Mesenchymal stem cell (in vitro differentiated cells and primary cell): ENCODE results near the gene LAMA5.

Experiments used
- DNase-seq: peaks from one replicate; pipeline ENCODE4 v3.0.0-alpha.2; 2013
- H2AFZ ChIP-seq: one replicate; pipeline ENCODE4 v1.6.1; 2013; ENCODE audit warnings: low read depth, mild to moderate bottlenecking, control low read depth, inconsistent platforms, low read length, moderate library complexity
- H2AK5ac ChIP-seq: 2 replicates; pipeline ENCODE4 v1.6.1; 2013; ENCODE audit warnings: low read length, moderate library complexity, mild to moderate bottlenecking, inconsistent platforms; ENCODE audit not compliant: severe bottlenecking
- H2BK120ac ChIP-seq: one replicate; pipeline ENCODE4 v1.6.1; 2013; ENCODE audit warnings: low read depth, mild to moderate bottlenecking, inconsistent platforms, low read length, moderate library complexity
- H2BK12ac ChIP-seq, 2 experiments: one replicate each; pipeline ENCODE4 v1.6.1; 2013; ENCODE audit warnings: inconsistent platforms in 2 of 2, low read length in 2 of 2, mild to moderate bottlenecking in 2 of 2, moderate library complexity in 2 of 2, control low read depth in 1 of 2
- H2BK15ac ChIP-seq: one replicate; pipeline ENCODE4 v1.6.1; 2013; ENCODE audit warnings: mild to moderate bottlenecking, low read depth, inconsistent platforms; ENCODE audit not compliant: poor library complexity, severe bottlenecking
- H2BK5ac ChIP-seq: 2 replicates; pipeline ENCODE4 v1.6.1; 2013; ENCODE audit warnings: low read depth, mild to moderate bottlenecking, low read length, control low read depth, inconsistent platforms; ENCODE audit not compliant: poor library complexity, severe bottlenecking
- H3K14ac ChIP-seq, 2 experiments: one replicate each; pipeline ENCODE4 v1.6.1; 2013; ENCODE audit warnings: inconsistent platforms in 2 of 2, low read length in 2 of 2, control low read depth in 1 of 2, mild to moderate bottlenecking in 1 of 2, moderate library complexity in 1 of 2
- H3K18ac ChIP-seq, 2 experiments: one replicate each; pipeline ENCODE4 v1.6.1; 2013; ENCODE audit warnings: inconsistent platforms in 2 of 2, low read length in 2 of 2, control low read depth in 1 of 2, low read depth in 1 of 2, mild to moderate bottlenecking in 1 of 2
- H3K23ac ChIP-seq, 2 experiments: one replicate each; pipeline ENCODE4 v1.6.1; 2013; ENCODE audit warnings: inconsistent platforms in 2 of 2, low read length in 2 of 2, mild to moderate bottlenecking in 2 of 2, moderate library complexity in 2 of 2, control low read depth in 1 of 2
- H3K27ac ChIP-seq: 2 replicates; pipeline ENCODE4 v1.5.1; 2013; ENCODE audit warnings: mild to moderate bottlenecking, moderate library complexity, low read length, control low read depth, inconsistent platforms; ENCODE audit not compliant: poor library complexity, severe bottlenecking
- H3K27me3 ChIP-seq, 2 experiments: 2 replicates each; pipeline versions ENCODE4 v1.6.1 to v1.7.0; 2013; ENCODE audit warnings: low read length in 2 of 2, mild to moderate bottlenecking in 2 of 2, moderate library complexity in 2 of 2, control low read depth in 1 of 2, inconsistent platforms in 1 of 2; ENCODE audit not compliant: control insufficient read depth in 1 of 2, insufficient read depth in 1 of 2
- H3K36me3 ChIP-seq, 2 experiments: 2 replicates each; pipeline versions ENCODE4 v1.6.1 to v1.7.0; 2013; ENCODE audit warnings: low read length in 2 of 2, control low read depth in 1 of 2, inconsistent platforms in 1 of 2, low read depth in 1 of 2, mild to moderate bottlenecking in 1 of 2; ENCODE audit not compliant: insufficient read depth in 2 of 2, control insufficient read depth in 1 of 2
- H3K4ac ChIP-seq, 2 experiments: one replicate each; pipeline ENCODE4 v1.6.1; 2013; ENCODE audit warnings: inconsistent platforms in 2 of 2, low read length in 2 of 2, mild to moderate bottlenecking in 2 of 2, moderate library complexity in 2 of 2, control low read depth in 1 of 2, low read depth in 1 of 2
- H3K4me1 ChIP-seq: 2 replicates; pipeline ENCODE4 v1.6.1; 2013; ENCODE audit warnings: low read depth, low read length, control low read depth; ENCODE audit not compliant: control insufficient read depth, insufficient read depth
- H3K4me2 ChIP-seq: 2 replicates; pipeline ENCODE4 v1.6.1; 2013; ENCODE audit warnings: low read length, mild to moderate bottlenecking, inconsistent platforms; ENCODE audit not compliant: poor library complexity, severe bottlenecking
- H3K4me3 ChIP-seq, 2 experiments: 2 replicates each; pipeline versions ENCODE4 v1.5.1 to v1.7.0; 2013; ENCODE audit warnings: low read length in 2 of 2, mild to moderate bottlenecking in 2 of 2, control low read depth in 1 of 2, low read depth in 1 of 2; ENCODE audit not compliant: insufficient read depth in 1 of 2
- H3K79me1 ChIP-seq: replicated peaks from 2 replicates; pipeline ENCODE4 v1.6.1; 2013; ENCODE audit warnings: mild to moderate bottlenecking, control low read depth, low read length, inconsistent platforms; ENCODE audit not compliant: poor library complexity, severe bottlenecking
- H3K9ac ChIP-seq: 2 replicates; pipeline ENCODE4 v1.7.0; 2013; ENCODE audit warnings: mild to moderate bottlenecking, low read length, moderate library complexity
- H3K9me3 ChIP-seq: 2 replicates; pipeline ENCODE4 v1.7.0; 2013; ENCODE audit warnings: mild to moderate bottlenecking, low read length; ENCODE audit not compliant: control insufficient read depth
- H4K8ac ChIP-seq: one replicate; pipeline ENCODE4 v1.6.1; 2013; ENCODE audit warnings: inconsistent platforms, mild to moderate bottlenecking, low read length, moderate library complexity
- H4K91ac ChIP-seq: one replicate; pipeline ENCODE4 v1.6.1; 2013; ENCODE audit warnings: mild to moderate bottlenecking, low read length, inconsistent platforms
- WGBS: methylation state at CpG from one replicate; pipeline ENCODE4 v1.1.7; 2013; ENCODE audit warnings: mixed read lengths; 5-methylcytosine and 5-hydroxymethylcytosine counted together

The LAMA5 gene

GRCh38 chr20:62386383-62387218, 19.5 kb upstream of the LAMA5 start, which contains the start of gene RPS21:
Gene RPS21 (plus strand): TSS chr20:62387103. CDS start chr20:62387339, 236 bp downstream.
- Histone ChIP-seq H3K4ac (peak within 1 kb of the TSS; percentile 64 to 93), H3K79me1 (peaks cover 18% of the 10 kb centered on the region), H3K36me3 (peaks cover 47 to 50% of the 10 kb centered on the region in 2 experiments), H2AFZ (peak within 1 kb of the TSS; percentile 57), H3K14ac (peak within 1 kb of the TSS in 1 of 2 experiments; percentile 95), H2BK12ac (peak within 1 kb of the TSS; percentile 12 to 69), H3K4me2 (peak within 1 kb of the TSS; percentile 97), H2BK120ac (peak within 1 kb of the TSS; percentile 94), H2AK5ac (peak within 1 kb of the TSS; percentile 57), H3K4me1 (peaks cover 26% of the 10 kb centered on the region), H3K18ac (peak within 1 kb of the TSS; percentile 64 to 95), H4K91ac (peak within 1 kb of the TSS; percentile 97), H3K23ac (peak within 1 kb of the TSS in 1 of 2 experiments; percentile 81), H3K27me3 (no peaks in the 10 kb centered on the region), H2BK15ac (peak within 1 kb of the TSS; percentile 29), H3K27ac (peak within 1 kb of the TSS; percentile 20), H2BK5ac (no peak within 1 kb of the TSS), H4K8ac (peak within 1 kb of the TSS; percentile 85), H3K4me3 (peak within 1 kb of the TSS; percentile 89 to 98), H3K9me3 (no peaks in the 10 kb centered on the region), H3K9ac (peak within 1 kb of the TSS; percentile 96)
- DNase-seq = peak; percentile 89
- 1% methylated on average over 47 of the region's 83 CpGs for WGBS

GRCh38 chr20:62382306-62383198, 15.4 kb upstream of the LAMA5 start:
- Histone ChIP-seq H3K9ac (no peak overlapping the region), H3K27ac (no peak overlapping the region), H3K4me3 (no peak overlapping the region), H3K23ac (no peak overlapping the region), H3K18ac (no peak overlapping the region), H2BK12ac (peak overlapping the region in 1 of 2 experiments; percentile 6), H2BK15ac (peak overlapping the region; percentile 33), H3K9me3 (no peaks in the 10 kb centered on the region), H3K4ac (no peak overlapping the region), H3K27me3 (no peaks in the 10 kb centered on the region), H3K4me2 (no peak overlapping the region), H3K14ac (no peak overlapping the region), H4K8ac (peak overlapping the region; percentile 51), H2BK5ac (no peak overlapping the region), H2AFZ (no peak overlapping the region), H3K36me3 (peaks cover 13 to 17% of the 10 kb centered on the region in 2 experiments), H3K4me1 (peaks cover 33% of the 10 kb centered on the region), H2AK5ac (no peak overlapping the region), H4K91ac (peak overlapping the region; percentile 35), H3K79me1 (peaks cover 17% of the 10 kb centered on the region), H2BK120ac (no peak overlapping the region)
- peak; percentile 83 for DNase-seq
- 52% methylated on average over 11 of the region's 18 CpGs for WGBS

- Histone ChIP-seq H2BK15ac (no peak overlapping the region), H2AK5ac (no peak overlapping the region), H3K27ac (no peak overlapping the region), H2BK120ac (no peak overlapping the region), H3K4me2 (no peak overlapping the region), H3K23ac (no peak overlapping the region), H2AFZ (no peak overlapping the region), H3K27me3 (no peaks in the 10 kb centered on the region), H3K18ac (no peak overlapping the region), H3K14ac (no peak overlapping the region), H3K4ac (no peak overlapping the region), H4K8ac (no peak overlapping the region), H3K4me3 (no peak overlapping the region), H3K9me3 (no peaks in the 10 kb centered on the region), H3K36me3 (peaks cover 13 to 19% of the 10 kb centered on the region in 2 experiments), H2BK12ac (no peak overlapping the region), H2BK5ac (no peak overlapping the region), H3K4me1 (peaks cover 37% of the 10 kb centered on the region), H3K9ac (no peak overlapping the region), H3K79me1 (peaks cover 17% of the 10 kb centered on the region), H4K91ac (no peak overlapping the region)
- WGBS = 83% methylated on average over 6 of the region's 6 CpGs
- DNase-seq = no peak
Observed at GRCh38 chr20:62381842-62382241, 14.7 kb upstream of the LAMA5 start.
